Bone marrow (tissue), 2 donors: Measurements from ENCODE around the gene EN2.

Experiments
- DNase-seq, 2 donors: peaks; one replicate each; lab custom pipeline; 2025; lab: John Stamatoyannopoulos, UW

EN2 gene

DNA sequence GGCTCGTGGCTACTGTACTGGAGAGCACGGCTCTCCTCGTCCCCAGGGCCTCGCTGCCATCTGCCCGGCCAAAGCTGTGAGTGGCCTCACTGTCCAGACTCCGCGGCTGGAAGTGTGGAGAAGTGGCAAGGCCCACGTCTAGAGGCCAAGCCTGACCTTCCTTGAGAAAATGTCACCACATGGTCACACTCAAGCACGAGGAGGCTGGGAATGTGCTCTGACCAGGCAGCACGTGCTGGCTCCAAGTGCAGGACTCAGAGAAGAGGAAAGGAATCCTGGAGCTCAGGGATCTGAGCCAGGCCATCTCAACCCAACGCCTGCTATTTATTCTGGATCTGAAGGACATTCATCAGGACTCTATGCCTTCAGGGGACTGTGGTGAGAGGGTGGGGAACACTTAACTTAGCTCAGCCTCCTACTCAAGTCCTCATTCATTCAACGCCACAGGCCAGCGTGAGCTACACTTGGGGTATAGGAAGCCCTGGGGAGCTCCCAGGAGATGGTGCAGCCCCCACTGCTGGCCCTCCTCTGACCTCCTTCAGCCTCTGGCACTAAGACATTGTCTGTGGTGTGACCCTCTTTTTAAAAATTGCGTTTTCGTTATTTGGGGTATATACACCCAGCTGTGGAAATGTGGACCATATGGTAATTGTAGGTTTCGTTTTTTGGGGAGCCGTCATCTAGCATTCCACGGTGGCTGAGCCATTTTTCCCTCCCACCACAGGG is 29.0 kb downstream of the EN2 start:
- DNase-seq, result no peak

DNA sequence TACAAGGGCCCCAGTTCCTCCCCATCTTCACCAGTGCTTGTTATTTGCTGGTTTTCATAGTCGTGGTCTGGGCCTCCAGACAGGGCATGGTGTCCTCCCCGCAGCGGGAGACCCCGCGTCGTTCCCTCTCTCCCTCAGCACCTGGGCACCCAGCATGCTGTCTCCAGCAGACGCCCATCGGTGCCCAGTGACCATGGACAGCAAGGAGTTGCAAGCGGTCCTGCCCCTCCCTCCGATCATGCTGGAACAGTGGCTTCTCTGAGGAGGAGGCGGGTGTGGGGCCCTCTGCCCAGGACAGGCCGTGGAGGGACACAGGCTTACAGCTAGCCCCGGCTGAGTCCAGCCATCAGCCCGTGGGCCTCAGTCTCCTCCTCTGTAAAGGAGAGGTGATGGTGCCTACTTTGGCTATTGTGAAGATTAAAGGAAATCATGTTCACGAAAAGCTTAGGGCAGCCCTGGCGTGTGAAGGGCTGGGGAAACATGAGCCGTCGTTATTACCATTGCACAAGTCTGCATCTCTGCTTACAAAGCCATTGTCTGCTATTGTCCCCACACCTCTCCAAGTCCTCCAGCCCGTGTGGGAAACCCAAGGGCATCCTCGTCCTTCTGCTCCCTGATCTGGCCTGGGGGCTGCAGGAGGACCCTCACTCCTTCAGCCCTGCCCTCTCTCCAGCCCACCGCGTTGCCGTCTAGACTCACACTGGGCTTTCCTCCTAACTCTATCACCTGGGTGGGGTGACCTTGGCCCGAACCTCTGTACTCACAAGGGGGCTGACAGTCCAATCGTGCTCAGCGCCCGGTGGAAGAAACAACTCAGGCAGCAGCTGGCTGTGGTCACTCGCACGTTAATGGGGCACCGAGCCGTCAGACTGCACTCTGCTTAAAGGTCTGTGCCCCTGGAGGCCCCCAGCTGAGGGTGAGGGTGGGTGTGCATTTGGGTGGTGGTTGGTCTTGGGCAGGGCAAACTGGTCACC is 29.9 kb downstream of the EN2 start:
- no peak for DNase-seq

DNA sequence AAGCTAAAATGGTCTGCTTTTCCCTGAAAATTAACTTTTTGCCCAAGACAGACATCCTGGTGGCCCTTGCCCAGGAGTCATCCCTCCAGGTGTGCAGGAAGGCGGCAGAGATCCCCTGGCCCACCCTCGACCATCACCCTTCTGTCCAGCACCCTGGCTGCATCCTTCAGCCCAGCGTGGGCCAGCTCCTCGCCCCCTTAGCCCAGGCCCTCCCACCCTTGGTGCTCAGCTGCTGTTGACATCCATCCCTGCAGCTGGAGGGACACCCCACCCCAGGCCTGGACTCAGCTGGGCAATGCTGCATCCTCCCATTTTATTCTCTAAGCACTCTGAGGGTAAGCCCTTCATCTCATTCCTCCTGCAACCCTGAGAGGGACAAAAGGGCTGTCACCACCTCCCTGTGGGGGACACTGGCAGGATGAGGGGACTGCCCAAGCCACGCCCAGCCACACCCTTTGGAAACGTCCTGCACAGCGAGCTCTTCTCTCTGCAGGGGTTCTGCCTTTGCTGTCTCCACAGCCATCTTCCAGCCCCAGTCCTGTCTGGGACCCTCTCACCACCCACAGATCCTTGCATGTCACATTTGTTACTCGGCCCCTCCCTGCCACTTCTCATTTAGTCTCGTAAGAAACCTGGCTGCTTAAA is 30.7 kb downstream of the EN2 start:
- no peak for DNase-seq

- DNase-seq, result no peak
These were observed 31.4 kb downstream of the EN2 start for GRCh38 chr7:155489158-155489840.

- no peak for DNase-seq
These were observed 32.1 kb downstream of the EN2 start for GRCh38 chr7:155489862-155490696.

GRCh38 chr7:155490697-155491628 is 33.0 kb downstream of the EN2 start:
- no peak for DNase-seq

DNA sequence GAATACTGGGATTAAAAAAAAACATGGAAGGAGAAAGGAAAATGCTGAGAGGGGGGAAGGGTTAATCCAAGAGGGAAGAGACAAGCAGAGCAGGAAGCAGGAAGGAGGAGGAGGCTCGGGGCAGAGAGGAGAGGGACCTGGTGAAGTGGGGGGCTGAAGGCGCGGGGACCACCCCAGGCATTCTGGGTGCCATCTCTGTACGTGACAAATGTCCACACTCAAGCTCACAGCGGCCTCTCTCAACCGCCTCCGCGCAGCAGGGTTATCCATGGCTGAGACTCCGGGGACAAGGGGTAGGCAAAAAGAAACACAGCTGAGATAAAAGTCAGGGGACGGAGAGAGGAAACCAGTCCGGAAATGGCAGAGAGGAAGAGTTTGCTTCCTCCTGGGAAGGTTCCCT is 33.9 kb downstream of the EN2 start:
- no peak for DNase-seq

- no peak for DNase-seq
These were observed 36.0 kb downstream of the EN2 start for GRCh38 chr7:155493744-155494538.

DNA sequence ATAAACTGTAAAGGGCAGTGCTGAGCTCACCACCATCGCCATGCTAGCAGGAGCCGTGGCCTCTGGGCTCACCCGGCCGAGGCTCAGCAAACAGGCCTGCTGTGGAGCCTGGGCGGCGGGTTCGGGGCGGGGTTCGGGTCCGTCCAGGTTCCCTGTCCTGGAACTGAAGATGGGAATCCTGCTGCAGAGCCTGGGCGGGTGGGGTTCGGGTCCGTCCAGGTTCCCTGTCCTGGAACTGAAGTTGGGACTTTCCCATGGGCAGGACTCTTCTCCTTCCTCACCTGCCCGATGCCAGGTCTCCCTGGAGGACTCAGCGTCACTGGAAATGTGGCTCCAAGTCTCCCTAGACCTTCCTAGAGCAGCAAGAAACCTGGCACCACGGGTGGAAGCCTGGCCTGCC is 36.6 kb downstream of the EN2 start:
- no peak for DNase-seq

DNA sequence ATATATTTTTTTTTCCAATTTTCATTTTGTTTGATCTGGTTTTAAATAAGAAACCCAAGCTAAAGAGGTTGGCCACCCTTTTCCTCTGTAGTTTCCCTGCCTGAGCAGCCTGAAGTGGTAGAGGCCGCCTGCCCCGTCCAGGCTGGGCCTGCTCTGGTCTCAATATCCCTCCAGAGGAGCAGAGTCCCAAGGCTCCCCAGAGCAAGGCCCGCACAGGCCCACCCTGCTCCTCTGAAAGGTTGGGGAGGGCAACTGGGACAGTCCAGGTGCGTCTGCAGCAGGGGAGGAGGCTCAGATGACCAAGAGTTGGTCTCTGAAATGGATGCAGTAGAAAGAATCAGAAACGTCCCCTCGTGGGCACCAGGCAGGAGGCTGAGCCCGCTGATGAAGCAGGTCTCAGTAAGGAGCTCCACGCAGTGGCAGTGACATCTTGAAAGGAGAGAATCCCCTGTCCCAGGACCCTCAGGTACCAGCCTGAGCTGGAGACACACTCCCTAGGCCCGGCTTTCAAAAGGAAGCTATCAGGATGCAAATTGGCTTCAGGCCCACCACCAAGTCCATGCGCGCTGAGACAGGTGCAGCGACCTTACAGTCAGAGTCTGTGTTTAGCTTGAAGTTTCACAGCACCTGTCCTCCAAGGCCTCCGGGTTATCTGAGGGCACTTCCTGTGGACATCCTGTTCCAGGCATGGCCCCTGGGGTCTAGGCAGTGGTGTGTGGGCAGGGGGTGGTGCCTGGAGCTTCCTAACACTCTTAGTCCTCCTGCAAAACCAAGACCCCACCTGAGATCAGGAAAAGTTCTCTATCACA is 37.7 kb downstream of the EN2 start:
- DNase-seq, result no peak

- no peak for DNase-seq
These were observed 38.5 kb downstream of the EN2 start for GRCh38 chr7:155496267-155497005.

DNA sequence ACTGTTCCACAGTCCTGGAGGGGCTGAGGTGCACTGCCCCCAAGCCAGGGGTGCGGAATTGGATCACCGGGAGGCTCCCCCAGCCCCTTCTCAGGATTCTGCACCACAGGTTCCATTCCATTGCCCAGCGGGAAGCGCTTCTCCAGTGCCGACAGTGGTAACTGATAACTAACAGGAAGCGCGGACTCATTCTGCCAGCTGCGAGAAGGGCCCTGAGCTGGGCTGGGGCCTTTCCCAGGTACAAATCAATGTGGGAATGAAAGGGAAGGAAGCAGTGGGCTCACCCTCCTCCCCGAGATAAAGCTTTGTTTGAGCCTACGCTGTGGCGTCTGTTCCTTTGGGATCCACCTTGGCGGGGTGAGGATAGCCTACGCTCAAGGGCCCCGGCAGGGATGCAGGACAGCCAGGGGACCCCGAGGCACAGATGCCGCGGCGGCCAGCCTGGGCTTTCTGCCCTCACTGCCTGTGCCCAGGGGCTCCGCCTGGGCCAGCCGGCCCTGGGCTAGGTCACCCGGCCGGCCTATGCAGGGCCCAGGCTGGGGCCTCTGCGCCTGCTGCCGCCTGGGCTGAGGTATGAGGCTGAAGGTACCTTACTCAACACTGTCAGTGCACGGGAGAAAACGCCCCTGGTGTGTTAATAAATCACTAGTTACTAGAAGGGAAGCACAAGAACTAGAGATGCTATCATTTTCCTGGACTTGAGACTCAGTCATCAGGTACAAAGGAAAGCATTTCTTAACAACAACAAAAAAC is 39.4 kb downstream of the EN2 start:
- DNase-seq, result no peak

GRCh38 chr7:155505422-155505793 is 47.5 kb downstream of the EN2 start:
- no peak for DNase-seq

DNA sequence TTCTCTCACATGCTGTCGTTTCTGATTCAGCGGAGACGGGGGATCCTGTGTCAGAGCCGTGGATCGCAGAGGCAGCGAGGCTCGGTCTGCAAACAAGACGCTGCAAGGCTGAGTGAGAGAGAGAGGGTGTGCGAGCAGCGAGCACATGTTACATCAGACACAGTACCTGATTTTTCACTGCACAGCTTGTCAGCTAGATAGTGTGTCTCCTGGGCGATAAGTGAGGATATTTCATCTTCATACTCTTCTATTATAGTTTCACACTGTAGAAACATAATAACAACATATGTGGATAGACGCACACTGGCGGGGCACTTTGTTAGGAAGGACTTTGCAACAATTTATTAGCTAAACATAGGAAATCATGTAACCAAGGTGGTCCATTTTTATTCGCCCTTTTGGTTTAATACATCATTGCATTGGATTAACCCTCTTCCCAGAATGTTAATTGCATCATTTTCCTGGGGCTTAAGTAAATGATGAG is 49.0 kb downstream of the EN2 start:
- no peak for DNase-seq

GRCh38 chr7:155507576-155507975 is 49.6 kb downstream of the EN2 start:
- no peak for DNase-seq
